ENCODE data around the gene RAI14.

RAI14 gene

DNA sequence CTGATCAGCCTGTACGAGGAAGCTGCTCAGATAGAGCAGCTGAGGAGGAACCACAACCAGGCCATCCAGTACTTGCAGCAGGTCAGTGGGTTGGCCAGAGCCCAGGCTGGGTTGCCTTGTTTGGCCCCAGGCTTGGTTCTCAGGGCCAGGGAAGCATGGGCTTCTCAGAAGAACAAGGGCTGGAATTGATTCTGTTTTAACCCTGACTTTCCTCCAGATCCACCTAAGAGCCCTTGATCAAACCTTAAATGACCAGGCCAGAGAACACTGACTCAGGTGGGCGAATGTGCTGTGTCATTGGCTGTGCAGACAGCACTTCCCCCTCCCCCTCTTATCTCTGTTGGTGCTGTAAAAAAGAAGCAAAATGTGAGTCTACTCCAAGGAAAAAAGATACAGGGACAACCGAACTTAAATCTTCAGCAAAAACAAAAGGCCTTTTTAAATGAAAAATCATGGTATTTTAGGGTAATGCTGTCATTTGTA lies 210.9 kb downstream of the RAI14 start:
- H3K4me3 ChIP-seq (ENCODE audit: low read depth, low read length): no peak overlapping the region
- TF ChIP-seq, protein P1, sequence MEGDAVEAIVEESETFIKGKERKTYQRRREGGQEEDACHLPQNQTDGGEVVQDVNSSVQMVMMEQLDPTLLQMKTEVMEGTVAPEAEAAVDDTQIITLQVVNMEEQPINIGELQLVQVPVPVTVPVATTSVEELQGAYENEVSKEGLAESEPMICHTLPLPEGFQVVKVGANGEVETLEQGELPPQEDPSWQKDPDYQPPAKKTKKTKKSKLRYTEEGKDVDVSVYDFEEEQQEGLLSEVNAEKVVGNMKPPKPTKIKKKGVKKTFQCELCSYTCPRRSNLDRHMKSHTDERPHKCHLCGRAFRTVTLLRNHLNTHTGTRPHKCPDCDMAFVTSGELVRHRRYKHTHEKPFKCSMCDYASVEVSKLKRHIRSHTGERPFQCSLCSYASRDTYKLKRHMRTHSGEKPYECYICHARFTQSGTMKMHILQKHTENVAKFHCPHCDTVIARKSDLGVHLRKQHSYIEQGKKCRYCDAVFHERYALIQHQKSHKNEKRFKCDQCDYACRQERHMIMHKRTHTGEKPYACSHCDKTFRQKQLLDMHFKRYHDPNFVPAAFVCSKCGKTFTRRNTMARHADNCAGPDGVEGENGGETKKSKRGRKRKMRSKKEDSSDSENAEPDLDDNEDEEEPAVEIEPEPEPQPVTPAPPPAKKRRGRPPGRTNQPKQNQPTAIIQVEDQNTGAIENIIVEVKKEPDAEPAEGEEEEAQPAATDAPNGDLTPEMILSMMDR (IDR thresholded peaks at IDR 0.05; ENCODE audit: borderline replicate concordance, insufficient read depth, low read depth, low read length): no peak

GRCh38 chr5:34867660-34868059 lies 211.5 kb downstream of the RAI14 start:
- TF ChIP-seq, protein P1 (IDR thresholded peaks at IDR 0.05; ENCODE audit: borderline replicate concordance, insufficient read depth, low read depth, low read length): no peak
- no peak overlapping the region for H3K4me3 ChIP-seq (ENCODE audit: low read depth, low read length)

GRCh38 chr5:34868791-34869190 lies 212.7 kb downstream of the RAI14 start:
- no peak overlapping the region for H3K4me3 ChIP-seq (ENCODE audit: low read depth, low read length)
- TF ChIP-seq, protein P1 (IDR thresholded peaks at IDR 0.05; ENCODE audit: borderline replicate concordance, insufficient read depth, low read depth, low read length): no peak

DNA sequence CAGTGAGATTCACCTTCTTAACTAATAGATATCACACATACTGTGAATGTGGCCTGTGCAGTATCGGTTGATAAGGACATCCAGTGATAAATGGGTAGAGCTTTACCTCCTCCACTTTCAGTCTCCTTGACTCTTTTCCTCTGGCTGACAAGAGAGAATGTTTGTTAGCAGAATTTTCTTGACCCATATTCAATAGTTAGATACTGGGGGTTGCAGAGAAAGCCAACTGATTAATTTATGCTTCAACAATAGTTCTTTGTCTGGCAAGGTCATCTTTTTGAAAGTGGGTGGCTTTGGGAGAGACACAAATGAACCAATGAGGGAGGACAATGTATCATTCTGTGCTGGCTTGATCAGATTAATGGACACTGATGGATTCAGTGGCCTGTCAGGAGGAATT lies 213.1 kb downstream of the RAI14 start:
- H3K4me3 ChIP-seq (ENCODE audit: low read depth, low read length): no peak overlapping the region

GRCh38 chr5:34870382-34870781 lies 214.3 kb downstream of the RAI14 start:
- no peak overlapping the region for H3K4me3 ChIP-seq (ENCODE audit: low read depth, low read length)
- TF ChIP-seq, protein P1 (IDR thresholded peaks at IDR 0.05; ENCODE audit: borderline replicate concordance, insufficient read depth, low read depth, low read length): no peak

More for the DNA sequence above, 213.1 kb downstream of the RAI14 start:
- TF ChIP-seq, protein P1 (IDR thresholded peaks at IDR 0.05; ENCODE audit: borderline replicate concordance, insufficient read depth, low read depth, low read length): no peak

GRCh38 chr5:34876275-34876674 lies 220.1 kb downstream of the RAI14 start:
- H3K4me3 ChIP-seq (ENCODE audit: low read depth, low read length): no peak overlapping the region
- TF ChIP-seq, protein P1 (IDR thresholded peaks at IDR 0.05; ENCODE audit: borderline replicate concordance, insufficient read depth, low read depth, low read length): no peak

DNA sequence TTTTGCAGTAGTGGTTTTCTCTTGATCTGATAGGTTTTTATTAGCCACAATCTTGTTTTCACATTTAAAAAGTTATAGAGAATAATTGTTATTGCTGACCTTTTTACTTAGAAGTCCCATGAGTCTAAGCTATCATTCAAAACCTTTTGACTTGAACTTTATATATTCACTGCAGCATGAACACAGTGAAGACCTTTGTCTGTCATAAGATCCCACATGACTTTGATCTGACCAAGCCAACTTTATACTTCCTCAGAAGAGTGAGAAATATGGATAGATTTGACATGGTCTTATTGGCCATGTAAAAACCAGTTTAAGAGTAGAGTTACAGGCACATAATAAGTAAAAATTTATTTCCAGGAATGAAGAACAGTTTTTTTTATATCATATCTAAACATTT lies 225.1 kb downstream of the RAI14 start:
- TF ChIP-seq, protein P1 (IDR thresholded peaks at IDR 0.05; ENCODE audit: borderline replicate concordance, insufficient read depth, low read depth, low read length): no peak
- H3K4me3 ChIP-seq (ENCODE audit: low read depth, low read length): no peak overlapping the region

Data from GM12875 (cell line).